HCT116 (cell line): Measurements from ENCODE around the gene NOXA1.

ENCODE experiments used
- CBX3 ChIP-seq: IDR thresholded peaks from 2 replicates; pipeline ENCODE4 v1.6.1; 2012; ENCODE audit warnings: low read depth
- CEBPB ChIP-seq: IDR thresholded peaks from 2 replicates; pipeline ENCODE4 v1.6.1; 2012; ENCODE audit warnings: low read depth
- CTCF ChIP-seq, 3 experiments: fragments of 200-600 bp in 1 of 3; sonication (generic) in 1 of 3; IDR thresholded peaks in 2 of 3; conservative IDR thresholded peaks in 1 of 3; 2 replicates each; pipeline ENCODE4 v1.5.1; 2012 to 2017; ENCODE audit warnings: low read depth in 2 of 3, low read length in 2 of 3, antibody characterized with exemption in 1 of 3, borderline replicate concordance in 1 of 3, control low read depth in 1 of 3, mild to moderate bottlenecking in 1 of 3, mixed read lengths in 1 of 3, mixed run types in 1 of 3, moderate library complexity in 1 of 3; ENCODE audit not compliant: insufficient read depth in 1 of 3
- EGR1 ChIP-seq: IDR thresholded peaks from 2 replicates; pipeline ENCODE4 v1.6.1; 2012; ENCODE audit warnings: low read depth
- EZH2 ChIP-seq: fragments of 200-600 bp; sonication (generic); IDR thresholded peaks from 2 replicates; pipeline ENCODE4 v1.6.1; 2017; ENCODE audit warnings: antibody characterized with exemption, mixed run types
- JUND ChIP-seq: IDR thresholded peaks from 2 replicates; pipeline ENCODE4 v1.6.1; 2012
- MAX ChIP-seq: IDR thresholded peaks from 2 replicates; pipeline ENCODE4 v1.6.1; 2012
- POLR2A ChIP-seq: IDR thresholded peaks from 2 replicates; pipeline ENCODE4 v1.7.0; 2011; ENCODE audit warnings: borderline replicate concordance; ENCODE audit not compliant: insufficient read depth, insufficient read length; ENCODE audit errors: extremely low read depth
- POLR2AphosphoS5 ChIP-seq: IDR thresholded peaks from 2 replicates; pipeline ENCODE4 v1.6.1; 2011; ENCODE audit warnings: mild to moderate bottlenecking, low read depth, low read length, moderate library complexity
- RAD21 ChIP-seq: IDR thresholded peaks from 2 replicates; pipeline ENCODE4 v1.6.1; 2012; ENCODE audit warnings: low read depth, mild to moderate bottlenecking
- SIN3A ChIP-seq: IDR thresholded peaks from 2 replicates; pipeline ENCODE4 v1.6.1; 2012; ENCODE audit warnings: low read depth
- YY1 ChIP-seq: IDR thresholded peaks from 2 replicates; pipeline ENCODE4 v1.6.1; 2011; ENCODE audit warnings: low read length, low read depth, moderate library complexity, mild to moderate bottlenecking; ENCODE audit not compliant: insufficient replicate concordance; ENCODE audit errors: extremely low read depth
- ZNF274 ChIP-seq: fragments of 200-500 bp; sonication (Bioruptor generic); IDR thresholded peaks from 2 replicates; pipeline ENCODE4 v1.6.1; 2014; ENCODE audit warnings: mild to moderate bottlenecking, low read depth, low read length, inconsistent platforms

- TF ChIP-seq EGR1, result no peak
- peak in 2 of 3 experiments; percentile 46 to 72; a peak in 4 of 6 replicates for TF ChIP-seq CTCF (IDR thresholded peaks at IDR 0.05 in 2 of 3, conservative IDR thresholded peaks at IDR 0.05 in 1 of 3; ENCODE audit: borderline replicate concordance in 1 of 3, insufficient read depth in 1 of 3, low read depth in 2 of 3, low read length in 2 of 3)
- no peak for TF ChIP-seq EZH2
- TF ChIP-seq ZNF274, result no peak
- no peak for TF ChIP-seq SIN3A
- no peak for TF ChIP-seq POLR2A
- TF ChIP-seq YY1, result peak; percentile 86
- no peak for TF ChIP-seq MAX
- no peak for TF ChIP-seq RAD21
- TF ChIP-seq POLR2AphosphoS5, result peak; percentile 67
- no peak for TF ChIP-seq CBX3
- TF ChIP-seq CEBPB, result no peak
- no peak for TF ChIP-seq JUND
Observed at GRCh38 chr9:137422604-137423513, at the start of gene NOXA1, which contains the start of gene EXD3.
